NCI-H82 (cell line): ENCODE data around the gene GABARAP.

Source experiments
- DNase-seq: peaks from one replicate; lab custom pipeline; 2025; lab: John Stamatoyannopoulos, UW

GABARAP gene

GRCh38 chr17:7222093-7222971 lies 19.9 kb downstream of the GABARAP start:
- no peak for DNase-seq

DNA sequence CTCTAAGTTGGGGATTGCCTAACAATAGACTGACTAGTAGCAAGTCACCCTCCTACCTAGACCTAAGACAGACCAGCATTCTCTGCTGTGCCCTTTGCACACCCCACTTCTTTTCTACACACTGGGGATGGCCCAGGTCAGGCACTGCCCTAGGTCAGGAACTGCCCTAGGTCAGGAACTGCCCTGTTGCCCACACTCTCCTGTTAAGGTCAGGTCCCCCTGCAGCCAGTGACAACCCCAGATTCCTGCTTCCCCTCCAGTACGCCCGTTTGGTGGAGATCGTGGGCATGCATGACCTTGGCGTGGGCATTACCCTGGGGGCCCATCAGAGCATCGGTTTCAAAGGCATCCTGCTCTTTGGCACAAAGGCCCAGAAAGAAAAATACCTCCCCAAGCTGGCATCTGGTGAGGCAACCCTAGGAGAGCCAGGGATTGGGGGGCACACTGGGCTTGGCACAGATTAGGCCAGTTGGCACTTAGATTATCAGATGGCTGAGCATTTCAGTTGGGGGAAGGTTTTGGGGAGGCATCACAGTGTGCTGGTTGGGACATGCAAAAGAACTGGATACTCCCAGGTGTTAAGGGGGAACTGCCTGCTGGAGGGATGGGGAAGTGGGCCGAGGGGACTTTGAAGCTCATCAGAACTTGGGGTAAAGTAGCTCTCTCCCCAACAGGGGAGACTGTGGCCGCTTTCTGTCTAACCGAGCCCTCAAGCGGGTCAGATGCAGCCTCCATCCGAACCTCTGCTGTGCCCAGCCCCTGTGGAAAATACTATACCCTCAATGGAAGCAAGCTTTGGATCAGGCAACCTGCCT lies 20.8 kb downstream of the GABARAP start:
- no peak for DNase-seq

DNA sequence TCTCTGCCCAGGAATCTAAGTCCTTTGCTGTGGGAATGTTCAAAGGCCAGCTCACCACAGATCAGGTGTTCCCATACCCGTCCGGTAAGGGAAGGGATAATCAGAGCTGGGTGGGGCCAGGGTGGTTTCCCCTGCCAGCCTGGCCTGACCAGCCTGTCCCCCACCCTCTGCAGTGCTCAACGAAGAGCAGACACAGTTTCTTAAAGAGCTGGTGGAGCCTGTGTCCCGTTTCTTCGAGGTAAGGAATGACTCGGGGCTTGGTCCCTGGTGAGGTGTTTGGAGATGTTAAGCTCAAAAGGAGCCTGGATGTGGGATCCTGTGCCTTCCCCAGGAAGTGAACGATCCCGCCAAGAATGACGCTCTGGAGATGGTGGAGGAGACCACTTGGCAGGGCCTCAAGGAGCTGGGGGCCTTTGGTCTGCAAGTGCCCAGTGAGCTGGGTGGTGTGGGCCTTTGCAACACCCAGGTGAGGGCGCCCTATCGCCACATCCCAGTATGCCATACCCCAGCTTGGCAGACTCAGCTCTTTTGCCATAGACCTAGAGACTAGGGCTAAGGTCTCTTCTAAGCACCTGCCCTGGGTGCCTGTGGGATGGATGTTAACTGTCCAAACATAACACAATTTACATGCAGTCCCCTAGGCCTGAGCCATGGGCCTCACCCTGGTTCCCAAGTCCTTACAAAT lies 21.5 kb downstream of the GABARAP start:
- DNase-seq = peak; percentile 82

GRCh38 chr17:7219812-7220592 lies 22.2 kb downstream of the GABARAP start, which contains the start of the genes ACADVL and DLG4:
Gene ACADVL, plus strand, starts transcription at chr17:7219938. Its CDS starts 47 bp downstream, at chr17:7219985.
Gene DLG4, minus strand, starts transcription at chr17:7219836.
- DNase-seq = peak; percentile 92

DNA sequence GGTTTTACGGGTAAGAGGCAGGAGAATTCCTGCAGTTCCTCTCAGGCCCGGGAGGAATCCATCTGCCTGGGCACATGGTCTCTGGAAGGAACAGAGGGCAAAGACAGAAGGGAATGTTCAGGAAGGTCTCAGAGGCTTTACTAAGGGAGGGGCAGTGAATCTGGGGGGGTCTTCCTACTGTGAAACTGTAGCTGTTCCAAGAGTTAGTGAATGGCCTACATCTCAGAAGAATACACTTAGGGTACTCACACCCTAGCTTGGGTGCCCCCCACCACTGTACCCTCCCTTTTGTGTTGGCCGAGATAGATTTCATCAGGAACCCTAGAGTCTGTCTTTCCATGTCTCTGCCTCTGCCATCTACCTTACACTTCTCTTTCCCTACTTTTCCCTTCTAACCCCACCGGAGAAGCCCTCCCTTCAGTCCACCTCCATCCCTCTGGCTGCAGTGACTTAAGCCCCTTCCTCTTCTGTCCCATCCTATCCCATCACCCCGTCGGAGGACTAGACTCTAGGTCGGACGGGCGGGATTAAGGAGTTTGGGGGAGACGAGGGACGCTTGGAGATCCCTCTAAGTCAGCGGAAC lies 22.9 kb downstream of the GABARAP start:
- DNase-seq = no peak

DNA sequence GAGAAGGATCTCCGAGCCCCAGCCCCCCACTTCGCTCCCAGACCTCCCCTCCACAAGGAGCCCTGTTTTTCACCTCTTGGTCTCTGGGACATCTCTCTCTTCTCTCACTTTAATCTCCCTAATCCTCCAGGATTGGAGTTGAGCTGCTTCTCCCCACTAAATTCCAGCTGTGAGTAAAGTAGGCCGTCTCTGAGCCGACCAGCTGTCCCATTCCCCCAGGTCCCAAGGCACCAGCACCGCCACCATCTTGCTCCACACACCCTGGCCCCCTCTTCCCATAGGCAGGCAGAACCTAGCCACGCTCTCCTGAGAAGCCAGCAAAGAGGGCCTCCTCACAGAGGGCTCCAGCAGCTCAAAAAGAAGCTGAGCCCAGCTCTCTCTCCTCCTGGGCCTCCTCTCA lies 23.5 kb downstream of the GABARAP start:
- peak; percentile 97 for DNase-seq

DNA sequence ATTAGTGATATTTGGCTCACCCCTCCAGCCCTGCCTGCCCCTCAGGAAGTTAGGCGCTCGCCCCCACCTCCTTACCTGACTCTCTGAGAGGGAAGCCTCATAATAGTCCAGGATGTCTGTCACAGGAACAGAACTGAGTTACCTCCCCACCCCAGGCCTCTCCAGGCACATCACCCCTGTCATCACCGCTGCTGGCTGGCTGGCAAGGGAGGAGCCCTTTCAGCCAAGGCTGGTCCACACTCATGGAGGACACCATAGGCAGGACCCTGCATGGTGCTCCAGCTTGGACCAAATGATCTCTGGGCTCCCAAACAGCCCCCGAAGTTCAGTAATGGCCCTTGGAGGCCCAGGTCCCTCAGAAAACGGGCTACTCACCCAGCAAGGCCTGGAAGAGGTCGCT lies 24.1 kb downstream of the GABARAP start:
- DNase-seq = no peak

GRCh38 chr17:7217113-7217987 lies 24.9 kb downstream of the GABARAP start:
- peak; percentile 91 for DNase-seq

GRCh38 chr17:7216242-7217112 lies 25.8 kb downstream of the GABARAP start:
- DNase-seq = no peak

DNA sequence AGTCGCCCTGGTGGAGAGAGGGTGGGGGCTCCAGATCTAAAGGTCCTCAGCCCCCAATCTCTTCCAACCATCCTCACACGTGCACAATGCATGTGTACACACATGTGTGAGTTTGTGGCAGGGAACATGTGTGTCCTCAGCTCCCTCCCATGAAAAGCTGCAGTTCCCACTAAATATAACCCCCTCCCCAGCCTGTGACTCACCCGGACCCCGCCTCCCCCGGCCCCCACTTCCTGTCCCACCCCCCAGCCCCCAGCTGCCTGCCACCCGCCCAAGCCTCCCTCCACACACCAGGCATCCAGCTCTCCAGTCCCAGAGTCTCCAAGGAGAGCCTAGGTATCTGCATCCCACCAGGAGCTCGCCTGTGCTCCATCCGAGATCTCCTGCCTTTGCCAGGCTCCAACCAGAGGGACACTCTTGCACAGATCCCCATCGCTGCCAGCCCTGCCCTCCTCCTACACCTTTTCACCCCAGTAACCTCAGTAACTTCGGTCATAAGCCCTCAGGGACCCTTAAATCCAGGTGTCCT lies 26.5 kb downstream of the GABARAP start:
- peak; percentile 71 for DNase-seq

GRCh38 chr17:7215136-7215638 lies 27.1 kb downstream of the GABARAP start:
- no peak for DNase-seq

DNA sequence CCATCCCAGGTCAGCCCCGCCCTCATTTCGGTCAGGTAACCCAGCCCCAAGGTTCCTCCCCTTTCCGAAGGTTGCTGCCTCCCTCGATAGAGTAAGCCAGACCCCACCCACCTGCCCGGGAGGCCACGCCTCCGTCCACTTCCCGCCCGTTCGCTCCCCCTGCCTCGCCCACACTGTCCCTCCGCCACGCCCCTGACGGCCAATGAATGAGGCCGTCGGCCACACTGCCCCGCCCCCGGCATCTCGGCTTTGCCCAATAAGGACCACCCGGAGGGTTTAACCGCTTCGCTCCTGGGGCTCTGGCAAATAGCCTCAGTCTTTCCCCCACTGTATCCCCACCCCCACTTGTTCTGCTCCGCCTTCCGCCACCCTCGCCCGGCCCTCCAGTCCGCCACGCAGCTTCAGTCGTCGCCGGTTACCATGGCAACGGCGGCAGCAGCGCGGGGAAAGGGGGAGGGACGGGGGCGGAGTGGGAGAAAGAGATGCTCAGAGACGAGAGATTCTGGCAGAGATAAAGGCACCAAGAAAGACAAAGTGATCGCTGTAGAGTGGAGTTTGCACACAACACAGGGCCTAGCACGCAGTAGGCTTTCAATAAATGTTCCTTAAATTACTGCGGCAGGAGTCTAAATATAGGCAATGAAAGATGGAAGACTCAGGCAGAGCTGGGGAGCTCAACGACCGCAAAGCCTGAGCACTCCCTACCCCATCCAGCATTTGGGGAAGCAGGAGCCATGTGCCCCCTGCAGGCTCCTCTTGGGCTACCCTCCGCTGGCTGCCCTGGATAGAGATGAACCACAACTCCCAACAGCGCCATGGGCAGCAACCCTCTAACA lies 27.7 kb downstream of the GABARAP start:
- DNase-seq = peak; percentile 100

- peak; percentile 99 for DNase-seq
Measured at GRCh38 chr17:7213895-7214299, 28.4 kb downstream of the GABARAP start.

- peak; percentile 61 for DNase-seq
Measured at GRCh38 chr17:7211491-7212273, 30.6 kb downstream of the GABARAP start.

- peak; percentile 96 for DNase-seq
Measured at GRCh38 chr17:7208754-7209460, 33.3 kb downstream of the GABARAP start.

DNA sequence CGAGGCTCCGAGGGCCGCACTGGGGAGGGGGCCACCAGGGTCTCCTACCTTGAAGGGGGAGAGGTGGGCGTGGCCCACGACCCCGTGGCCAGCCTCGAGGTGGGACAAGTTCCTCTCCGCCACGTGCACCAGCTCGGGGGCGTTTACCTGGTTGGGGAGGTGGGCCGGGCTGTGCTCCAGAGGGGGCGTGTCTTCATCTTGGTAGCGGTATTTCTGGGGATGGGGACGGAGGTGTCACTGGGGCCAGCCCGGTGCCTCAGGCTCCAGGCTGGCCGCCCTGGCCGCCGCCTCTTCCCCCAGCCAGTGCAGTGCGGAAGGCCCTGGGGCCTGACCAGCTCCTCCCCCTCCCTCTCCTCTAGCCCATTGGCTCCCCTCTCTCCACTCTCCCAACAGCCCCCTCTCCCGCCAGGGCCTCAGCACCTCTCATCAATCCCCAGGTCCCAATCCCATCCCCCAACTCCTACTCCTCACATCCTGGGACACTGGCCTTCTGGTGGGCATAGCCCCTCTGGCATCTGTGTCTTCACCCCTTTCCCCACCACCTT lies 34.1 kb downstream of the GABARAP start:
- DNase-seq = peak; percentile 96
